Activated CD4-positive, alpha-beta T cell treated with anti-CD3 and anti-CD28 coated beads for 36 hours (primary cell): ENCODE data around the gene CEMIP. TPM values are rescaled to one million over a fixed set of nuclear protein-coding genes. Genes with fewer than 3 reads are reported as not detected.

ENCODE experiments used
- ATAC-seq: fragments of 200-7000 bp; cut with Tn5 transposase; one replicate; pipeline ENCODE4 v1.10.0; 2021; ENCODE audit warnings: mild to moderate bottlenecking, moderate library complexity
- CTCF ChIA-PET: fragments of 350-600 bp; sonication (Branson Sonifier 250); formaldehyde crosslinking; loops from one replicate; lab custom pipeline; 2021; ENCODE audit warnings: antibody characterized with exemption; lab: Charles Lee
- POLR2A ChIA-PET: fragments of 350-600 bp; sonication (Branson Sonifier 250); formaldehyde crosslinking; loops from one replicate; lab custom pipeline; 2021; ENCODE audit warnings: antibody characterized with exemption, inconsistent platforms; lab: Charles Lee
- DNase-seq: peaks from one replicate; pipeline ENCODE4 v3.0.0-alpha.2; 2020
- H3K27ac Mint-ChIP-seq: one replicate; pipeline ENCODE4 v1.8.0; 2021; ENCODE audit warnings: mixed read lengths
- H3K27me3 Mint-ChIP-seq: one replicate; pipeline ENCODE4 v1.8.0; 2021; ENCODE audit warnings: mixed read lengths
- H3K36me3 Mint-ChIP-seq: one replicate; pipeline ENCODE4 v1.8.0; 2021; ENCODE audit warnings: low read depth, mixed read lengths
- H3K4me1 Mint-ChIP-seq: one replicate; pipeline ENCODE4 v1.8.0; 2021; ENCODE audit warnings: mixed read lengths
- H3K4me3 Mint-ChIP-seq: one replicate; pipeline ENCODE4 v1.8.0; 2021; ENCODE audit warnings: mild to moderate bottlenecking, moderate library complexity, mixed read lengths
- H3K9me3 Mint-ChIP-seq: one replicate; pipeline ENCODE4 v1.8.0; 2021; ENCODE audit warnings: low read depth, mixed read lengths
- intact Hi-C, 2 experiments: fragments of 100-400 bp; cut with DNase I in 1 of 2; cut with micrococcal nuclease in 1 of 2; formaldehyde crosslinking; loops; one replicate each; pipeline versions ENCODE4 v1.14.2 to v1.15.1; 2022 to 2024; cut with DNase I, micrococcal nuclease
- total RNA-seq, 2 experiments: library from RNA; stranded (reverse); gene quantifications; one replicate each; pipeline ENCODE4 v1.2.3, GENCODE V29; 2021

Gene CEMIP
- total RNA-seq, 2 experiments from 2014 or later: 0.04 TPM; not detected in 1

- intact Hi-C loops: loop anchor here (1.0 to 2.0 kb wide), 3 partner anchors 129 to 290 kb away; no protein-coding TSS in a partner anchor
- CTCF ChIA-PET: interaction anchor here (0.6 to 4.5 kb wide), 8 partner anchors 15 to 330 kb away, joined by 3 to 58 read pairs (median 3); no protein-coding TSS in a partner anchor
- POLR2A ChIA-PET: no interaction called here
- Mint-ChIP-seq H3K36me3 (peaks cover 28% of the 10 kb centered on the region), H3K9me3 (no peaks in the 10 kb centered on the region), H3K27ac (no peak overlapping the region), H3K27me3 (no peaks in the 10 kb centered on the region), H3K4me3 (no peak overlapping the region), H3K4me1 (peaks cover 36% of the 10 kb centered on the region)
- no peak for ATAC-seq
- DNase-seq: no peak
Observed at GRCh38 chr15:80976851-80977250, 197.7 kb downstream of the CEMIP start.

GRCh38 chr15:80977627-80978036, 198.5 kb downstream of the CEMIP start:
- H3K27me3 Mint-ChIP-seq: no peaks in the 10 kb centered on the region

GRCh38 chr15:80978685-80979329, 199.6 kb downstream of the CEMIP start:
- POLR2A ChIA-PET: interaction anchor here (0.6 kb wide), 1 partner anchor 121 kb away, joined by 3 read pairs; no protein-coding TSS in a partner anchor
- Mint-ChIP-seq H3K4me1 (peaks cover 51% of the 10 kb centered on the region), H3K9me3 (no peaks in the 10 kb centered on the region), H3K36me3 (peaks cover 40% of the 10 kb centered on the region), H3K27me3 (no peaks in the 10 kb centered on the region), H3K4me3 (no peak overlapping the region), H3K27ac (peak overlapping the region; percentile 60)
- ATAC-seq (no peak), DNase-seq (no peak)
- intact Hi-C loops: no loop called here
- CTCF ChIA-PET: interaction anchor here (0.6 to 2.3 kb wide), 5 partner anchors 8 to 370 kb away, joined by 3 to 17 read pairs (median 4); no protein-coding TSS in a partner anchor

More at GRCh38 chr15:80977627-80978036, 198.5 kb downstream of the CEMIP start:
- POLR2A ChIA-PET: no interaction called here
- CTCF ChIA-PET: interaction anchor here (0.6 to 4.5 kb wide), 11 partner anchors 9 to 329 kb away, joined by 3 to 58 read pairs (median 4); no protein-coding TSS in a partner anchor
- no peak overlapping the region for H3K4me3 Mint-ChIP-seq
- intact Hi-C loops: loop anchor here (1.0 to 2.0 kb wide), 3 partner anchors 129 to 289 kb away; no protein-coding TSS in a partner anchor
- ATAC-seq: peak; percentile 79
- H3K27ac Mint-ChIP-seq: peak overlapping the region; percentile 61
- H3K4me1 Mint-ChIP-seq: peaks cover 44% of the 10 kb centered on the region
- DNase-seq: peak; percentile 70
- peaks cover 35% of the 10 kb centered on the region for H3K36me3 Mint-ChIP-seq
- no peaks in the 10 kb centered on the region for H3K9me3 Mint-ChIP-seq

- no peak overlapping the region for H3K4me3 Mint-ChIP-seq
- H3K27ac Mint-ChIP-seq: no peak overlapping the region
- peaks cover 57% of the 10 kb centered on the region for H3K4me1 Mint-ChIP-seq
- CTCF ChIA-PET: interaction anchor here (0.6 to 2.3 kb wide), 9 partner anchors 9 to 370 kb away, joined by 3 to 17 read pairs (median 3); no protein-coding TSS in a partner anchor
- intact Hi-C loops: no loop called here
- POLR2A ChIA-PET: no interaction called here
- no peak for DNase-seq
- ATAC-seq: no peak
- no peaks in the 10 kb centered on the region for H3K9me3 Mint-ChIP-seq
- peaks cover 42% of the 10 kb centered on the region for H3K36me3 Mint-ChIP-seq
- H3K27me3 Mint-ChIP-seq: no peaks in the 10 kb centered on the region
Observed at GRCh38 chr15:80979538-80980200, 200.5 kb downstream of the CEMIP start.

- no peak for ATAC-seq
Observed at GRCh38 chr15:80982205-80982604, 203.0 kb downstream of the CEMIP start.

GRCh38 chr15:80982839-80983238, 203.7 kb downstream of the CEMIP start:
- POLR2A ChIA-PET: no interaction called here
- Mint-ChIP-seq H3K27me3 (no peaks in the 10 kb centered on the region), H3K9me3 (no peaks in the 10 kb centered on the region), H3K4me1 (peaks cover 58% of the 10 kb centered on the region), H3K4me3 (no peak overlapping the region), H3K36me3 (peaks cover 41% of the 10 kb centered on the region), H3K27ac (no peak overlapping the region)
- intact Hi-C loops: no loop called here
- CTCF ChIA-PET: interaction anchor here (0.7 to 1.3 kb wide), 2 partner anchors 18 to 24 kb away, joined by 4 to 6 read pairs; no protein-coding TSS in a partner anchor
- no peak for DNase-seq
- no peak for ATAC-seq

More at GRCh38 chr15:80982205-80982604, 203.0 kb downstream of the CEMIP start:
- ChIA-PET CTCF (interaction anchor here (0.7 to 1.3 kb wide), 3 partner anchors 19 to 192 kb away, joined by 3 to 6 read pairs (median 4); no protein-coding TSS in a partner anchor), POLR2A (interaction anchor here (0.6 kb wide), 1 partner anchor 166 kb away, joined by 3 read pairs; no protein-coding TSS in a partner anchor)
- DNase-seq: peak; percentile 47
- Mint-ChIP-seq H3K4me1 (peaks cover 60% of the 10 kb centered on the region), H3K27ac (peak overlapping the region; percentile 52), H3K27me3 (no peaks in the 10 kb centered on the region), H3K36me3 (peaks cover 40% of the 10 kb centered on the region), H3K9me3 (no peaks in the 10 kb centered on the region), H3K4me3 (no peak overlapping the region)
- intact Hi-C loops: no loop called here

- no peaks in the 10 kb centered on the region for H3K9me3 Mint-ChIP-seq
- ChIA-PET POLR2A (no interaction called here), CTCF (interaction anchor here (0.6 to 1.3 kb wide), 2 partner anchors 281 to 1115 kb away, joined by 3 to 4 read pairs; no protein-coding TSS in a partner anchor)
- H3K4me1 Mint-ChIP-seq: peaks cover 55% of the 10 kb centered on the region
- H3K27me3 Mint-ChIP-seq: no peaks in the 10 kb centered on the region
- H3K27ac Mint-ChIP-seq: peak overlapping the region; percentile 26
- DNase-seq (no peak), ATAC-seq (no peak)
- no peak overlapping the region for H3K4me3 Mint-ChIP-seq
- intact Hi-C loops: no loop called here
- peaks cover 36% of the 10 kb centered on the region for H3K36me3 Mint-ChIP-seq
Observed at GRCh38 chr15:80984856-80985255, 205.7 kb downstream of the CEMIP start.

- H3K9me3 Mint-ChIP-seq: no peaks in the 10 kb centered on the region
- H3K4me1 Mint-ChIP-seq: peaks cover 62% of the 10 kb centered on the region
- peaks cover 31% of the 10 kb centered on the region for H3K36me3 Mint-ChIP-seq
- DNase-seq: no peak
- ChIA-PET POLR2A (no interaction called here), CTCF (interaction anchor here (0.9 to 1.7 kb wide), 3 partner anchors 11 to 280 kb away, joined by 4 to 10 read pairs (median 9); no protein-coding TSS in a partner anchor)
- intact Hi-C loops: no loop called here
- H3K4me3 Mint-ChIP-seq: no peak overlapping the region
- no peak overlapping the region for H3K27ac Mint-ChIP-seq
- H3K27me3 Mint-ChIP-seq: no peaks in the 10 kb centered on the region
- no peak for ATAC-seq
Observed at GRCh38 chr15:80985981-80986380, 206.8 kb downstream of the CEMIP start.

GRCh38 chr15:80986487-80986886, 207.3 kb downstream of the CEMIP start:
- POLR2A ChIA-PET: no interaction called here
- Mint-ChIP-seq H3K4me1 (peaks cover 67% of the 10 kb centered on the region), H3K4me3 (peak overlapping the region; percentile 5), H3K9me3 (no peaks in the 10 kb centered on the region), H3K27me3 (no peaks in the 10 kb centered on the region), H3K36me3 (peaks cover 31% of the 10 kb centered on the region), H3K27ac (no peak overlapping the region)
- intact Hi-C loops: no loop called here
- DNase-seq (no peak), ATAC-seq (no peak)
- CTCF ChIA-PET: interaction anchor here (0.9 to 1.7 kb wide), 4 partner anchors 12 to 280 kb away, joined by 3 to 10 read pairs (median 6); no protein-coding TSS in a partner anchor

- ChIA-PET CTCF (interaction anchor here (1.0 to 1.6 kb wide), 4 partner anchors 8 to 287 kb away, joined by 3 to 5 read pairs (median 4); no protein-coding TSS in a partner anchor), POLR2A (no interaction called here)
- Mint-ChIP-seq H3K27me3 (no peaks in the 10 kb centered on the region), H3K9me3 (no peaks in the 10 kb centered on the region), H3K4me3 (peak overlapping the region; percentile 94), H3K36me3 (peaks cover 21% of the 10 kb centered on the region), H3K27ac (peak overlapping the region; percentile 89), H3K4me1 (peaks cover 60% of the 10 kb centered on the region)
- intact Hi-C loops: loop anchor here in 1 of 2 experiments (2.0 kb wide), 1 partner anchor 293 kb away; the partner anchor contains the start of gene ABHD17C
- ATAC-seq: no peak
- no peak for DNase-seq
Observed at GRCh38 chr15:80988148-80988796, 209.1 kb downstream of the CEMIP start.
